A549 (cell line): ENCODE results near the gene FAM20C. TPM values are rescaled to one million over a fixed set of nuclear protein-coding genes. Genes with fewer than 3 reads are reported as not detected.

Experiments used
- ATAC-seq, 2 experiments: fragments of 200-7000 bp in 1 of 2; fragments of >200 bp in 1 of 2; cut with Nextera tagmentation in 1 of 2; cut with Tn5 transposase in 1 of 2; 3 replicates each; pipeline versions ENCODE4 v1.8.0 to v1.9.1; 2018 to 2020; ENCODE audit warnings: mild to moderate bottlenecking in 1 of 2, moderate library complexity in 1 of 2
- CTCF ChIA-PET: fragments of 300-600 bp; sonication (Branson Sonifier 250); formaldehyde crosslinking; extraction: SDS; loops from one replicate; lab custom pipeline; 2021; ENCODE audit warnings: antibody characterized with exemption, inconsistent platforms; lab: Yijun Ruan, JAX
- POLR2A ChIA-PET: fragments of 350-600 bp; formaldehyde crosslinking; extraction: SDS; loops from one replicate; lab custom pipeline; 2021; ENCODE audit warnings: antibody characterized with exemption, inconsistent platforms; lab: Yijun Ruan, JAX
- DNase-seq, 2 experiments: peaks; one replicate each; pipeline versions ENCODE4 v3.0.0 to v3.0.0-alpha.2; 2011 to 2016; ENCODE audit warnings: low read depth in 1 of 2, low spot score in 1 of 2
- FAIRE-seq: peaks from 2 replicates; lab custom pipeline; 2011; peaks lifted over from hg19 to GRCh38; lab: Jason Lieb, UNC
- H3K27ac ChIP-seq, 2 experiments: fragments of >200 bp; sonication (Bioruptor Twin); formaldehyde crosslinking; 3 replicates each; pipeline ENCODE4 v1.5.1; 2016 to 2017
- H3K4me1 ChIP-seq: fragments of >200 bp; sonication (Bioruptor Twin); formaldehyde crosslinking; 3 replicates; pipeline ENCODE4 v1.6.1; 2016
- H3K4me2 ChIP-seq: fragments of >200 bp; sonication (Bioruptor Twin); formaldehyde crosslinking; 3 replicates; pipeline ENCODE4 v1.6.1; 2016
- H3K4me3 ChIP-seq: fragments of >200 bp; sonication (Bioruptor Twin); formaldehyde crosslinking; 3 replicates; pipeline ENCODE4 v1.5.1; 2016
- H3K9me3 ChIP-seq: fragments of >200 bp; sonication (Bioruptor Twin); formaldehyde crosslinking; 3 replicates; pipeline ENCODE4 v1.6.1; 2016
- ATOH8 ChIP-seq: fragments of 250-450 bp; sonication (Bioruptor Pico); IDR thresholded peaks from 2 replicates; pipeline ENCODE4 v1.5.0; 2020; ENCODE audit warnings: low read depth, mild to moderate bottlenecking, moderate library complexity
- CBX2 ChIP-seq: fragments of 200-600 bp; sonication (generic); IDR thresholded peaks from 2 replicates; pipeline ENCODE4 v1.6.1; 2016; ENCODE audit warnings: low read depth, mild to moderate bottlenecking, borderline replicate concordance
- CHD2 ChIP-seq: fragments of 150-350 bp; IDR thresholded peaks from 2 replicates; pipeline ENCODE4 v1.6.1; 2014; ENCODE audit warnings: low read length; ENCODE audit not compliant: partially characterized antibody
- HEYL ChIP-seq: fragments of 250-450 bp; sonication (Bioruptor Pico); IDR thresholded peaks from 2 replicates; pipeline ENCODE4 v1.8.0; 2021; ENCODE audit warnings: mild to moderate bottlenecking, moderate library complexity
- HOXA7 ChIP-seq: fragments of 250-450 bp; sonication (Bioruptor Pico); IDR thresholded peaks from 2 replicates; pipeline ENCODE4 v1.5.0; 2020; ENCODE audit warnings: mild to moderate bottlenecking, moderate library complexity
- JUNB ChIP-seq: fragments of >200 bp; sonication (Bioruptor Twin); formaldehyde crosslinking; IDR thresholded peaks from 2 replicates; pipeline ENCODE4 v1.6.1; 2016
- MAFK ChIP-seq: fragments of 450-650 bp; IDR thresholded peaks from 2 replicates; pipeline ENCODE4 v1.6.1; 2014; ENCODE audit not compliant: partially characterized antibody
- MAZ ChIP-seq: fragments of 150-350 bp; IDR thresholded peaks from 2 replicates; pipeline ENCODE4 v1.6.1; 2014; ENCODE audit warnings: antibody characterized with exemption, low read depth, low read length, borderline replicate concordance
- NPAS2 ChIP-seq: fragments of 250-450 bp; sonication (Bioruptor Pico); IDR thresholded peaks from 2 replicates; pipeline ENCODE4 v1.8.0; 2022; ENCODE audit warnings: mild to moderate bottlenecking, moderate library complexity, borderline replicate concordance
- NR3C1 ChIP-seq: fragments of >200 bp; sonication (Bioruptor Twin); formaldehyde crosslinking; IDR thresholded peaks from 3 replicates; pipeline ENCODE4 v1.6.1; 2017
- POLR2A ChIP-seq: IDR thresholded peaks from 2 replicates; pipeline ENCODE4 v1.6.1; 2012; ENCODE audit warnings: mild to moderate bottlenecking, low read length
- POLR2AphosphoS2 ChIP-seq: conservative IDR thresholded peaks from 2 replicates; pipeline ENCODE4 v1.6.1; 2012; ENCODE audit warnings: low read length, improper control_type of control experiment, inconsistent platforms
- RAD21 ChIP-seq, 2 experiments: fragments of >200 bp in 1 of 2; sonication (Bioruptor Twin) in 1 of 2; formaldehyde crosslinking in 1 of 2; IDR thresholded peaks in 1 of 2; conservative IDR thresholded peaks in 1 of 2; 2 replicates in 1 of 2; 3 replicates in 1 of 2; pipeline ENCODE4 v1.6.1; 2012 to 2018; ENCODE audit warnings: inconsistent platforms in 1 of 2
- REST ChIP-seq: fragments of 200-600 bp; sonication (generic); IDR thresholded peaks from 2 replicates; pipeline ENCODE4 v1.6.1; 2016; ENCODE audit warnings: antibody characterized with exemption, mild to moderate bottlenecking, moderate library complexity
- RFX5 ChIP-seq: fragments of 450-650 bp; IDR thresholded peaks from 2 replicates; pipeline ENCODE4 v1.7.1; 2014; ENCODE audit warnings: antibody characterized with exemption, mild to moderate bottlenecking, moderate library complexity
- RNF2 ChIP-seq: fragments of 200-600 bp; sonication (generic); IDR thresholded peaks from 2 replicates; pipeline ENCODE4 v1.6.1; 2016; ENCODE audit warnings: low read depth, mild to moderate bottlenecking, antibody characterized with exemption, moderate library complexity, borderline replicate concordance
- SREBF2 ChIP-seq: fragments of 450-650 bp; IDR thresholded peaks from 2 replicates; pipeline ENCODE4 v1.6.1; 2014; ENCODE audit warnings: mild to moderate bottlenecking, moderate library complexity
- TFCP2L1 ChIP-seq: fragments of 250-450 bp; sonication (Bioruptor Pico); IDR thresholded peaks from 2 replicates; pipeline ENCODE4 v1.5.0; 2021; ENCODE audit warnings: mild to moderate bottlenecking
- USF2 ChIP-seq: fragments of 450-650 bp; IDR thresholded peaks from 2 replicates; pipeline ENCODE4 v1.6.1; 2014; ENCODE audit warnings: antibody characterized with exemption
- ZNF302 ChIP-seq: fragments of 250-450 bp; sonication (Bioruptor Pico); IDR thresholded peaks from 2 replicates; pipeline ENCODE4 v1.9.0; 2021; ENCODE audit warnings: inconsistent platforms, mild to moderate bottlenecking, moderate library complexity
- WGBS: methylation state at CpG from one replicate; pipeline ENCODE4 v1.1.6; 2017; ENCODE audit errors: missing lambda C conversion rate; 5-methylcytosine and 5-hydroxymethylcytosine counted together
- polyA plus RNA-seq, 4 experiments: library from polyadenylated mRNA; depleted of rRNA in 3 of 4; stranded (reverse); fragments of >200 nt; fragmentation: RNase III in 1 of 4; extraction: RNeasy Plus Mini Kit Qiagen cat#74134 plus additional on column Dnase treatment in 1 of 4; gene quantifications; 2 replicates in 3 of 4; 3 replicates in 1 of 4; pipeline ENCODE4 v1.2.3, GENCODE V29; 2011 to 2017
- TF ChIP-seq, protein P1 (sequence below): fragments of 150-350 bp; IDR thresholded peaks from 2 replicates; pipeline ENCODE4 v1.6.1; 2014; ENCODE audit warnings: low read depth, mild to moderate bottlenecking, low read length

Gene FAM20C
- polyA plus RNA-seq, 2 of the 4 experiments (the other 2 are of a cell fraction), result 5.6 to 20.3 TPM

GRCh38 chr7:272108-272615 is 79.8 kb downstream of the FAM20C start:
- ATAC-seq (no peak), FAIRE-seq (no peak), DNase-seq (no peak)
- peaks cover 43% of the 10 kb centered on the region for H3K9me3 ChIP-seq
- 58% methylated on average over 18 of the region's 18 CpGs for WGBS
- no peaks in the 10 kb centered on the region for H3K4me1 ChIP-seq
- no peak overlapping the region for H3K4me2 ChIP-seq
- TF ChIP-seq RFX5 (no peak), JUNB (no peak), CBX2 (no peak), CHD2 (no peak), MAZ (no peak), POLR2AphosphoS2 (no peak), POLR2A (no peak), NR3C1 (no peak), HEYL (CRISPR knock-in tag) (no peak)
- TF ChIP-seq, protein P1, sequence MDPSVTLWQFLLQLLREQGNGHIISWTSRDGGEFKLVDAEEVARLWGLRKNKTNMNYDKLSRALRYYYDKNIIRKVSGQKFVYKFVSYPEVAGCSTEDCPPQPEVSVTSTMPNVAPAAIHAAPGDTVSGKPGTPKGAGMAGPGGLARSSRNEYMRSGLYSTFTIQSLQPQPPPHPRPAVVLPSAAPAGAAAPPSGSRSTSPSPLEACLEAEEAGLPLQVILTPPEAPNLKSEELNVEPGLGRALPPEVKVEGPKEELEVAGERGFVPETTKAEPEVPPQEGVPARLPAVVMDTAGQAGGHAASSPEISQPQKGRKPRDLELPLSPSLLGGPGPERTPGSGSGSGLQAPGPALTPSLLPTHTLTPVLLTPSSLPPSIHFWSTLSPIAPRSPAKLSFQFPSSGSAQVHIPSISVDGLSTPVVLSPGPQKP, result no peak
- ChIA-PET POLR2A (no interaction called here), CTCF (interaction anchor here (1.1 to 1.3 kb wide), 2 partner anchors 9 to 10 kb away, joined by 3 read pairs; no protein-coding TSS in a partner anchor)
- no peak overlapping the region for H3K27ac ChIP-seq
- no peak overlapping the region for H3K4me3 ChIP-seq

- WGBS, result 61% methylated on average over 14 of the region's 14 CpGs
Observed at GRCh38 chr7:272631-273030, 80.3 kb downstream of the FAM20C start.

More at GRCh38 chr7:272631-273030, 80.3 kb downstream of the FAM20C start:
- TF ChIP-seq CHD2 (no peak), SREBF2 (no peak), ATOH8 (no peak), ZNF302 (CRISPR knock-in tag) (no peak), USF2 (no peak), MAFK (no peak), NPAS2 (CRISPR knock-in tag) (no peak), HOXA7 (CRISPR knock-in tag) (no peak), RAD21 (conservative IDR thresholded peaks at IDR 0.05 in 1 of 2, IDR thresholded peaks at IDR 0.05 in 1 of 2) (no peak), TFCP2L1 (no peak), POLR2A (no peak), RNF2 (no peak), REST (no peak)
- H3K4me2 ChIP-seq, result no peak overlapping the region
- FAIRE-seq (no peak), DNase-seq (no peak), ATAC-seq (no peak)
- H3K27ac ChIP-seq, result no peak overlapping the region
- no peak overlapping the region for H3K4me3 ChIP-seq
- no peaks in the 10 kb centered on the region for H3K4me1 ChIP-seq
- ChIA-PET CTCF (no interaction called here), POLR2A (no interaction called here)
- peaks cover 48% of the 10 kb centered on the region for H3K9me3 ChIP-seq
